GM13976 (cell line): ENCODE results near the gene BCAS2.

ENCODE experiments used
- DNase-seq: peaks from one replicate; pipeline ENCODE4 v3.0.0; 2012; ENCODE audit warnings: low spot score
- in situ Hi-C: fragments of 300-500 bp; cut with MboI; formaldehyde crosslinking; loops from one replicate; pipeline ENCODE4 v1.12.0; 2022; ENCODE audit warnings: low sequenced_read_pairs, mixed read lengths, inconsistent platforms; ENCODE audit not compliant: unreplicated experiment
- TF ChIP-seq, protein P1 (sequence below): IDR thresholded peaks from 2 replicates; pipeline ENCODE4 v1.5.1; 2012; ENCODE audit warnings: borderline replicate concordance, mild to moderate bottlenecking; ENCODE audit not compliant: insufficient read depth; ENCODE audit errors: extremely low read depth, missing control alignments, control extremely low read depth

BCAS2 gene

DNA sequence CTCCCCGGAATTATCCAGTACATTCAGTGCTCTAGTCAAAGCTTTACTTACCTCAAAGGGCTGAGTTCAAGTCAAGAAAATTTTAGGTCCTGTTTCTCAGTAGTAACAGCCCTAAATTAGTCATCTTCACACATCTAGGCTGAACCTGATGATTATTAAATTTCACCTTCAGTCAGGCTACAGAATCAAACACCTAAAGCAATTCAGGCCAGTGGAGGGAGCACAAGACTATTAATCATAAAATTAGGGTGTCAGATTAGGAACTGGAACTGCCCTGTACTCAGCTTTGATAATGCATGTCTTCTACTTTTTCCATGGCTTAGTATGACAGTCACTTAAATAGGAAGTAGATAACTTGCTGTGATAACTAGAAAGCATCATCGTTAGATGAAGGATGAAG lies 28.4 kb upstream of the BCAS2 start:
- in situ Hi-C loops, result no loop called here
- no peak for DNase-seq
- TF ChIP-seq, protein P1, sequence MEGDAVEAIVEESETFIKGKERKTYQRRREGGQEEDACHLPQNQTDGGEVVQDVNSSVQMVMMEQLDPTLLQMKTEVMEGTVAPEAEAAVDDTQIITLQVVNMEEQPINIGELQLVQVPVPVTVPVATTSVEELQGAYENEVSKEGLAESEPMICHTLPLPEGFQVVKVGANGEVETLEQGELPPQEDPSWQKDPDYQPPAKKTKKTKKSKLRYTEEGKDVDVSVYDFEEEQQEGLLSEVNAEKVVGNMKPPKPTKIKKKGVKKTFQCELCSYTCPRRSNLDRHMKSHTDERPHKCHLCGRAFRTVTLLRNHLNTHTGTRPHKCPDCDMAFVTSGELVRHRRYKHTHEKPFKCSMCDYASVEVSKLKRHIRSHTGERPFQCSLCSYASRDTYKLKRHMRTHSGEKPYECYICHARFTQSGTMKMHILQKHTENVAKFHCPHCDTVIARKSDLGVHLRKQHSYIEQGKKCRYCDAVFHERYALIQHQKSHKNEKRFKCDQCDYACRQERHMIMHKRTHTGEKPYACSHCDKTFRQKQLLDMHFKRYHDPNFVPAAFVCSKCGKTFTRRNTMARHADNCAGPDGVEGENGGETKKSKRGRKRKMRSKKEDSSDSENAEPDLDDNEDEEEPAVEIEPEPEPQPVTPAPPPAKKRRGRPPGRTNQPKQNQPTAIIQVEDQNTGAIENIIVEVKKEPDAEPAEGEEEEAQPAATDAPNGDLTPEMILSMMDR, result no peak

DNA sequence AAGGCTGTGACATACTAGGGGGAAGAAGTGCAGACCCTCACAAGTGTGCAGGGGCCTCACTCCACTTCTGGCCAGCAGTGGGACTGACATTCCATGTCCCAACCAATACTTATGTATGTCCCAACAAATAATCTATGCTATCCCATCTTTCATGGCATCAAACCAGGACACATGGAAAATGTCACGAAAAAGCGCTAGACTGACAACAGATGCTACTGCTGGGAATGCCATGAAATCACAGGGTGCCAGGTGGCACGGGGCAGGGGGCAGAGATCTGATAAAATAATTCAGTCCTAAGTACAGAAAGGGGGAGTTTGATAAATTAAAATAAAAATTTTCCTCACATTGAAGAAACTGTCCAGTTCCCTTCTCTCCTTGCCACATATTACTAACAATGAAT lies 27.6 kb upstream of the BCAS2 start:
- in situ Hi-C loops, result no loop called here
- TF ChIP-seq, protein P1, result no peak
- DNase-seq, result no peak

DNA sequence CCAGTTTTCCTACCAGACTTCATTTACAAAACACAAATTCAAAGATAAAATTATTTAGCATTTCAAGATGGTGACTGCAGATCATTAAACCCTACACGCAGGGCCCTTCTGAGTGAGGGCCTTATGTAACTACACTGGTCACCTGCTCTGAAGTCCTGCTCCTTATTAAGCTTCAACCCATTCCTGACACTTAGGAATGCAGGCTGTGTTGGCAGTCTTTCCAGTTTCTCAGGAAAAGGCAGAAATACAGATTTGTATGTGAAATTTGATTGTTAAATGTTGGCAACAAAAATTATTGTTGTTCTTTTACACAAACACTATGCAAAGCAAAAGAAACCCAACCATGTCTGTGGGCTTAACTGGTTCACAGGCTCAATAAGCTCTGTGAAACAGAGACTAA lies 25.8 kb upstream of the BCAS2 start:
- in situ Hi-C loops, result no loop called here
- TF ChIP-seq, protein P1, result no peak
- no peak for DNase-seq

DNA sequence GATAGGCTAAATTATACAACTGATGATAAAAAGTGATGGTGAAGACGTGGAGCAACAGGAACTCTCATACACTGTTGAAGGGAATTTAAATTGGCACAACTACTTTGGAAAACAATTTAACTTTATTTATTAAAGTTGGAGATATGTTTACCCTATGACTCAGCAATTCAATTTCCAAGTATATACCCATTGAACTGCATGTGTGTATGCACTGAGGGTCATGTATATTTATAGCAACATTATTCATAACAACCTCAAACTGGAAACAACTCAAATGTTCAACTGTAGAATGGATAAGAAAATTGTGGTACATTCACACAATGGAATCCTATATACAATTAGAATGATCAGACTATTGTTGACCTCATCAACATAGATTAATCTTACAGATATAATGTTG lies 16.5 kb upstream of the BCAS2 start:
- DNase-seq, result no peak
- in situ Hi-C loops, result no loop called here
- TF ChIP-seq, protein P1, result no peak

DNA sequence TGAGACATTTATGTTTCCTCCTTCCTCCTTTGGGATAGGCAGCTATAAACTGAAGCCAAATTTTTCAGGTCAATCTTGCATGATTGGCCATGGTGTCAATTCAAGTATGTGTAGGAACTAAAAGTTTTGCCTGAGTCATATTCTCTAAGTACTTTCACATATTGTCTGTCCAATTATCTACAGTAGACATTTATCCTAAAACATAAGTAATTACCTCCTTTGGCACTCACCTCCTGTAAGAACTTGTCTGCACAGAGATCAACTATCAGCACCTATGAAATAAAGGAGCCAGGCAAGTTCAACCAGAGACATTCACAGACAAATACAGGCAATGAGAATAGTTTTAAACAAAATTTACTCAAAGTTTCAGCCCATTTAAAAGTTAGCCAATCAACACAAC lies 14.2 kb upstream of the BCAS2 start:
- DNase-seq, result no peak

DNA sequence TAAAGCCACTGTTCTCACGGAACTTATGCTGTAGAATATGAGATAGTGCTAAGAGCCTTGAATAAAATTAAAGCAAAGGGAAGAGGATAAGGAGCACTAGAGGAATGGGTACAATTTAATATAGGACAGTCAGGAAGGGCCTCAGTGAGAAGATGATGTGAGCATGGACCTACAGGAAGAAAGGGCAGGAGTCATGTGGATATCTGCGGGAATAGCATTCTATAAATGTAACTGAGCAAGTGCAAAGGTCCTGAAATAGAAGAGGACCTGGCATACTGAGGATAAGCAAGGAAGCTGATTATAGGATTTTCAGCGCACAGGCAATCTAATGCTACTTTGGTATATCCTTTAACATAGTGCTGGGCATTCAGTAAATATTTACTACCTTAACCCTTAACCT lies 12.6 kb upstream of the BCAS2 start:
- DNase-seq, result no peak
- TF ChIP-seq, protein P1, result no peak
- in situ Hi-C loops, result no loop called here

More for the DNA sequence above, 14.2 kb upstream of the BCAS2 start:
- TF ChIP-seq, protein P1, result no peak
- in situ Hi-C loops, result no loop called here

DNA sequence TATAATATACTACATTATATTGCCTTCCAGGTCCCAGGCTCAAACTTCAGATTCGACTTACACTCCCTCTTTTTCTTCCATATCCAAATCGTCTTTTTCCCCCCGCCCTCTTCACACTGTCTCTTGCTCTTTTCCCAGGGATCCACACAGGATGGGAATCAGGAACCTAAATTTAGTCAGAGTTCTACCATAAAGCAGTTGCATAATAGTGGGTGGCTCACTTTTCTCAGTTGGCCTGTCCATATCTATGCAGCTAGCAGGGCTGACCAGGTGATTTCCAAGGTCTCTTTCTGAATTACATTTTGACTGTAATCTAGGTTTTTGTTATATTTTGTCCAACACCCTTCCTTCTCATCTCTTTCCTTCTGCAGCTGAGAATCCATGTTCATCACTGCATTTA lies 7.7 kb upstream of the BCAS2 start:
- TF ChIP-seq, protein P1, result no peak
- in situ Hi-C loops, result no loop called here
- no peak for DNase-seq
